GM19324 (cell line): ENCODE measurements around the gene CDK2.
"Not testable (repeated sequence)": the region's sequence is repeated elsewhere in the genome, so short reads cannot be mapped to it uniquely, and the experiment has no call there.

ENCODE experiments used
- ATAC-seq: cut with Tn5 transposase; IDR thresholded peaks from one replicate; pipeline ENCODE4 v1.9.1; 2021; ENCODE audit warnings: mild to moderate bottlenecking, moderate library complexity; ENCODE audit not compliant: unreplicated experiment, low FRiP score

CDK2 gene

DNA sequence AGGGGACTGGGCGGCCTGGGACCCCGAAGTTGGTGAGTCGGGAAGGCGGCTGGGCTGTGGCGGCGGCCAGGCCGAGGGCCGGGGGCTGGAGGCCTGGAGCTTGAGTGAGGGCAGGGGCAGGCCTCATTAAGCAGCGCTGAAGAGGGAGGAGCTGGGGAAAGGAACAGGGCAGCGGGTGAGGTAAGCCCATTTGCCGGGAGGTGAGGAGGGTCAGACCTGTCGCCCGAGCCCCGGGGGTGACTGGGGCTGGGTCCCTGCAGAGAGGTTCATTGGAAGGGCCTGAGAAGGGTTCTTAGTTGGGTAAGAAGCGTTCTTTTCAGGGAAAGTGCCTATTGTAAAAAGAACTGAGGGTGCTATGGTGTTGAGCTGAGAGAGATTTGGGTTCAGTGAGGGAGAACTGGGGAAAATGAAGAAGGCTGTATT, 7.7 kb downstream of the CDK2 start:
- ATAC-seq: peak; percentile 15

DNA sequence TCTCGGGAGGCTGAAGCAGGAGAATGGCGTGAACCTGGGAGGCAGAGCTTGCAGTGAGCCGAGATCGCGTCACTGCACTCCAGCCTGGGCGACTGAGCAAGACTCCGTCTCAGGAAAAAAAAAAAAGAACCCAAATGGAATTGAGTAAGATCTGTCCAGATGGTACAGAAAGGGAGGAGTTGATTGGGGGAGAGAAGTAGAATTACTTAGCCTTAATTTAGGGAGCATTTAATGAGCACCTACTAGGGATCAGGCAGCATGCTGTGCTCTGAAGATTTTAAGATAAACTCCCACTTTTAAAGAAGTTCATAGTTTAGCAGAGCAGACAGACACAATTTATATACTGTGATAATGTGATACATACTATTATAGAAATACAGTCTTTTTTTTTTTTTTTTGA, 11.8 kb downstream of the CDK2 start:
- ATAC-seq: no peak

DNA sequence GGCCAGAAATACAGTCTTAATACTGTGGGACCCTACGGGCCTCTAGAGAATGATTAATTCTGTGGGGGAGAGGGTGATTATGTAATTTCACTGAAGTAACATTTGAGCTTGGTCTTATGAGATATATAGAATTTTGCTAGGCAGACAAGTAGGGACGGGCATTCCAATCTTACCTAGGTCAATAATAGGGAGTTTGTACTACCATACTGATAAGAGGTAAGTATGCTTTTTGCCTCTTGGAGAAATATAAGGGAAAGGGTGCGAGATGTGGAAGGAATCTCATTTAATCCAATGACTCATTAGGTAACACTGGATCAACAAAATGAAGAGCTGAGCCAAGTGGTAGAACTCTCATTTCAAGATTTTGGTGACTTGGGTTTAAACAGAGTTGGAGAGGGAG, 12.4 kb downstream of the CDK2 start:
- ATAC-seq: no peak

DNA sequence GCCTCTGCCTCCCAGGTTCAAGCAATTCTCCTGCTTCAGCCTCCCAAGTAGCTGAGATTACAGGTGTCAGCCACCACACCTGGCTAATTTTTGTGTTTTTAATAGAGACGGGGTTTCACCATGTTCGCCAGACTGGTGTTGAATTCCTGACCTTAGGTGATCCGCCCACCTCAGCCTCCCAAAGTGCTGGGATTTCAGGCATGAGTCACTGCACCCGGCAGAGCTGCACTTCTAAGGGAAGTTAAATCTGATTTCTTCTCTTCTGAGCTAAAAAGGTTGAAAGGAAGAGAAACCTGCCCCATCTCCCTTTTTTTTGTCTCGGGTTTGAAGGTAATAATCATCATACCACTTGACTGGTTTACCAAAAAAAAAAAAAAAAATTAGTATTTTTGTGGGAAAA, 15.3 kb downstream of the CDK2 start:
- ATAC-seq: not testable (repeated sequence)

DNA sequence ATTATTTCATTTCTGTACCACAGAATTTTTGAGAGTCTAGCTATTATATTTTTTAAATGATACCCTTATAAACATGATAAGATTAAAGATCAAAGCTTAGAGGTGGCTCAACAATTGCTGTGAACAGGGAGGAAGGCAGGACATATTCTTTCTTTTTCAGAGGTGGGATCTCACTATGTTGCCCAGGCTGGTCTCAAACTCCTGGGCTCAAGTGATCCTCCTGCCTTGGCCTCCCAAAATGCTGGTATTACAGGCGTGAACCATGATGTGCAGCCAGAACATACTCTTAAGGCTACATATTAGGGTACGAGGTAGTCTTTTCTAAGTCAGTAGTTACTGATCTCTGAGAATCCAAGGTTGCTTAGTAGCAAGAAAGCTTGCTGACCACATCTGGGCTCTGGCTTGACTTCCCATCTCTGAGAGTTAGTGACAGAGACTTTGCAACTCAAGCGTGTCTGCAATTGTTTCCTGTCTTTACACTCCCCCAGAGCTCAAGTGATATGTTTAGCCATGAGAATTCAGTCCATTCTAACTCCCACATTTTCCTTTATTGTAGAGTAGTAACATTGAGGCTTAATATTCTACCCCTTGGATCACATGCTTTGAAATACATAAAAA, 15.8 kb downstream of the CDK2 start:
- ATAC-seq: no peak

DNA sequence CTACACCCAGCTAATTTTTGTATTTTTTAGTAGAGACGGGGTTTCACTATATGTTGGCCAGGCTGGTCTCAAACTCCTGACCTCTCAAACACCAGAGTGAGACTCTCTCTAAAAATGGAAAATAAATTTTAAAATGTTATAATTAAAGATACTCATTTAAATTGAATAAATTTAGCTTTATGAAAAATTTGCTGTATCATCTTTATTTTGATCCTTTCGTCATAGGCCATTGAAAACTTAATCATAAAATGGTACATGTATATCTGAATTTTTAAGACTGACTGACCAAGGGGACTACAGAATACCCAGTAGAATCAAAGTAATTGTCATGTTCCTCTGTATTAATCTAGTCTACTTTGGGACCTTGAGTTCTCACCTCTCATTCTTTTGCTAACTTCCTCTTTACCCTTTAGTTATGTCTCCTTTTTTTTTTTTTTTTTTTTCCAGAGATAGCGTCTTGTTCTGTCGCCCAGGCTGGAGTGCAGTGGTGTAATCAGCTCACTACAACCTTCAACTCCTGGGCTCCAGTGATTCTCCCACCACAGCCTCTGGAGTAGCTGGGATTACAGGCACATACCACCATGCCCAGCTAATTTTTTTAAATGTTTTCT, 16.7 kb downstream of the CDK2 start:
- no peak for ATAC-seq

DNA sequence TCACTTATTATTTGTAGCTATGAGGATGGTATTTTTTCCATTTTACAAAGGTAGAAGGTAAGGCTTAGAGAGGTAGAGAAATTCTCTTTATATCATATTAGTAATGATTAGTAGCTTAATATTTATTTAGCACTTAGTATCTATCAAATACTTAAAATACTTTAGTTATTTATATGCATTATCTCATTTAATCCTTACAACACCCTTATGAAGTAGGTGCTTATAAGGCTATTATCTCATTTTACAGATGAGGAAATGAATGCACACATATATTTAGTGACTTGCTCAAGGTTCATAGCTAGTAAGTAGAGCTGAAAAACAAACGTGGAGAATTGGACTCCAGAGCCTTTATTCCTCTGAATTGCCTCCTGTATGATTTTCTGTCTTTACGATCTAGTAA, 18.2 kb downstream of the CDK2 start:
- no peak for ATAC-seq

DNA sequence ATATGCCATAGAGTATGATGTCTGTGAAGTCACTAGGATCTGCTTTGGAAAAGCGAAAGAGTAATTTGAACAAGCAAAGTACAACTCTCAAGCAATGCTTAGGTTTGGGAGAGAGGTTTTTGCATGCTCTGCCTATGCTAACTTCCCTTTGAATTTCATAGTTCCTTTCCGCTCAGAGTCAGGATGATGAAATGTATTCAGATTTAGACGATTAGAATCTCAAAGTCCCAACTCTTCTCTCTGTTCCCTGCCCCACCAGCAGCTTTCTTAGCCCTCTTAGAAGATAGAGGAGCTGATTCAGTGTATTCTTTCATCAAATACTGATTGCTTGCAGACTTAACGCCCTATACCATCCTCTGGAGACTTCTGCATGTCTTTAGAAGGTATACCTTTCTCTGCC, 18.7 kb downstream of the CDK2 start:
- ATAC-seq: no peak

DNA sequence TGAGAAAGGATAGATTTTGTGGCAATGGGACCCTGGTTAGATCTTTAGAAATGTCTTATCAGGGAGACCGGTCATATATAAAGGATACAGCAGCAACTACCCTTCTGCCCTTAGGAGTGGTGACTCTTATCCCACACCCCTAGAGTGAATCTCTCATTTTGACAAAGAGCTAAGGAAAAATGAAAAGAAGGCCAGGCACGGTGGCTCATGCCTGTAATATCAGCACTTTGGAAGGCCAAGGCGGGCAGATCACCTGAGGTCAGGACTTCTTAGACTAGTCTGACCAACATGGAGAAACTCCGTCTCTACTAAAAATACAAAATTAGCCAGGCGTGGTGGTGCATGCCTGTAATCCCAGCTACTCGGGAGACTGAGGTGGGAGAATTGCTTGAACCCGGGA, 19.3 kb downstream of the CDK2 start:
- not testable (repeated sequence) for ATAC-seq

DNA sequence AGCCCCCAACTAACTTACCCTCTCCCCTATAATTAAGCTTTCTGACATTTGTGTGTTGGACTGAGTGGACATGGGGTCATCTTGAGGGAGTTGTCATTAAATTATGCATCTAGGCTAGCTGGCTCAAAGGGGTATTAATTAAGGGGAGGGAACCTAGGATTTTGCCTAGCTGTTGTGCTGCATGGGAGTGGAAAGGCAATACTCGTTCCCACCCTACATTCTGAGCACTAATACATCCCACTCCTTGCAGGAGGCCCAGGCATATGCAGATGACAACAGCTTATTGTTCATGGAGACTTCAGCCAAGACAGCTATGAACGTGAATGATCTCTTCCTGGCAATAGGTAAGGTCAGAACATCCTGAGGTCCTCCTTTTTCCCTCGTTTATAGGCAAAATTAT, 24.5 kb downstream of the CDK2 start:
- ATAC-seq: no peak

DNA sequence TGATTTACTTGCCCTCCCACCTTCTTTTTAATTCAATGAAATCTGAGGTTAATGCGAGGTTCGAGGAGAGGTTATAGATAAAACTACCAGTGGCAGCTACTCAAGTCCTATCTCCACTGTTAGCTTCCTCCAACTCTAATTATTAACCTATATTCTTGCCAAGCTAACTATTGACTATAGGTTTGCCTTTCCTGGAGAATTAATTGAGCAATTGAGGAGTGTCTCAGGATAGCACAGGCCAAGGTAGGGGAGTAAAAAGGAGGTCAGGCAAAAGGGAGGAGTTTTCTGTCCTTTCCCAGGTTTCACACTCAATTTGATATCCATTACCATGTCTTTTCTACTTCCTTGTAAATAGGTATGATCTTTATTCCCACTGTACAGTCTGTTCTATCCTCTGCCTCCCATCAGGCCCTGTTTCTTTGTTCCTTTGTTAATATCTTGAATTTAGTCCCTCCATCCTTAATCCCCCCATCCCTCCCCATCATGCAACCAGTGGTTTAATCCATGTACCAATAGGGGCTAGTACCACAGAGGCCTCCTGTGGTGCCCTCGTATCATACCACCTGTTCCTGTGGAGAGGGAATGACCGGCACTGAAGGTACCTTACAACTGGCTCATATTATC, 26.7 kb downstream of the CDK2 start:
- ATAC-seq: no peak

DNA sequence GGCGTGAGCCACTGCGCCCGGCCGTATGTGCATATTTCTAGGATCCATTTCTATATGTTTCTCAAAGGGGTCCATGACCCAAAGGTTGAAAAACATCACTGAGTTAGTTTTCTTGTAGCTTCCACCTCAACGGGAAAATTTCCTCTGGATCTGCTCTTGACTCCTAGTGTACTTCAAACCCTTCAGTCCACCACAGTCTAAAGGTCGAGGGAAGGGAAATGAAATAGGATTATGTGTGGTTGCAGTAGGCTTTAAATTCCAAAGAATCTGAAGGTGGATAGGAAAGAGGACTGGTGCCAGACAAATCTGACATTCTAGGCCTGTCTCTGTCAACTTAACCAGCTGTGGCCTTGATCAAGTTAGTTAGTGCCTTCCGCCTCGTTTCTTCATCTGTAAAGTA, 28.7 kb downstream of the CDK2 start:
- ATAC-seq: no peak

DNA sequence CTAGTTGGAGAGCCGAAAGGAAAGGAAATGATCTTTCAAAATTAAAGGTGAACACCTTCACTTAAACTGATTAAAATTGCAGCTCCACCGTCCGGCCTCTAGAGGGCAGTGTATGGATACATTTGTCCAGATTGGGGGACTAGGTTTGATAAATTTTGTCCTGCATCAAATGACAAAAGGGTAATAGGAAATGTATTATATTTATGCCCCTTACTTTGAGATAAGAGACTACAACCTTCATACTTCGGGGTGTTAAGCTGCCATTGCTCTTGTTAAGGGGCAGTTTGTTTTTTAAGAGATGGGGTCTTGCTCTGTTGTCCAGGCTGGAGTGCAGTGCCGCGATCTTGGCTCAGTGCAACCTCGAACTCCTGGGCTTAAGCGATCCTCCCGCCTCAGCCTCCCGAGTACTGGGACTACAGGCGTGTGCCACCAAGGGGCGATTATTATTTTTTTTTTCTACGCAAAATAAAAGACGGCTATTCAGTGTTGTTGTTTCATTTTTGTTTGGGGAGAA, 29.6 kb downstream of the CDK2 start:
- ATAC-seq: no peak

DNA sequence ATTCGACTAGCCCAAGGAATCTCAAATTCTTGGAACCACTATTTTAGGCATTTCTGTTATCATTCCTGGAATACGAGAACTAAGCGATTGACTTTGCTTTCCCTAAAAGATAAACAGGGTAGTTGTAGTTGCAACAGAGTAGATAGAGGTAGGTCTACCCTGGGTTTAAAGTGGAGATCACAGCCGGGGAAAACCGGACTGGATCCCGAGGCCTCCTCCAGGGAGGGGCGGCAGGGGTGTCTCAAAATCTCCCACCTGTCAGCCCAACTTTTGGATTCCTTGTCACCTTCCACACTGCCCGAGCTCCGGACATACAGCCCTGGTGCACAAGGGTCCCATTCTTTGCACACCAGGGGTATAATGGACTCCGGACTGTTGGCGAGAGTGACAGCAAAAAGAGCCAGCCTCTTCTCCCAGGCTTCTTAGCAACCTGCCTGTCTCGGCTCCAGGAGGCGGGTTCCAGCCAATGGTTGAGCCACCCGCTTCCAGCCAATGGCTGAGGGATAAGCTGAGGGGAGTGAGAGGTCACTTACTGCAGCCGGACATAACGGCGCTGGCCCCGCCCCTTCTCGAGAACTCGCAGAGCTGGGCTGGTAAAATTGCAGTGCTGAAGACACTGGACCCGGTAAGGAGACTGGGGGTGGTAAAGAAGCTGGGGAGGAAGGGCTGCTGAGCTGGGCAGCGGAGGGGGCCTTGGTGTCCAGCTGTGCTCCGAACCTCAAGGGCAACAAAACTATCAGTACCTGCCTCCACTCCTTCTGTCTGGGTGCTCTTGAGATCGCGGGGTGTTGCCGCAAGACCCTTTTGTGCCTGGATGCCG, 30.3 kb downstream of the CDK2 start, which contains the start of gene SUOX:
Gene SUOX, plus strand, starts transcription at position 562 of the 820 bp plus-strand sequence. CDS start 4,946 bp downstream, outside the sequence.
- ATAC-seq: peak; percentile 98

DNA sequence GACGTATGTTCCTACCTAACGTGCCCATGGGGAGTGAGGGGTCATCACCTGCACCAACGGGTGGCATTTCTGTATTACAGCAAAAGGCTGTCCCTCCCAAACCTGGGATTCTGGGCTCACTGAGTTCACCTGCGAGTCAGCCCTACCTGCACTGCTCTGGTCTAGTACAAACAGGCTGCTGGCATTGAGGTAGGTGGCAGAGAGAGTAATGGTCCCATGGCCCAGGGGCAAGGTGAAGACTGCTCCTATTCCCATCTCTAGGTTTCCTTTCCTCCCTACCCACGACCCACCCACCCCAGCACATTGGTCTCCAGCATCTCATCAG, 30.9 kb downstream of the CDK2 start:
- peak; percentile 8 for ATAC-seq

DNA sequence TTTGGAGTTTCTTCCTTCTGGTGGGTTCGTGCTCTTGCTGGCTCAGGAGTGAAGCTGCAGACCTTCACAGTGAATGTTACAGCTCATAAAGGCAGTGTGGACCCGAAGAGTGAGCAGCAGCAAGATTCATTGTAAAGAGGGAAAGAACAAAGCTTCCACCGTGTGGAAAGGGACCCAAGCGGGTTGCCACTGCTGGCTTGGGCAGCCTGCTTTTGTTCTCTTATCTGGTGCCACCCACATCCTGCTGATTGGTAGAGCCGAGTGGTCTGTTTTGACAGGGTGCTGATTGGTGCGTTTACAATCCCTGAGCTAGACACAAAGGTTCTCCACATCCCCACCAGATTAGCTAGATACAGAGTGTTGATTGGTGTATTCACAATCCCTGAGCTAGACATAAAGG, 32.9 kb downstream of the CDK2 start:
- not testable (repeated sequence) for ATAC-seq

DNA sequence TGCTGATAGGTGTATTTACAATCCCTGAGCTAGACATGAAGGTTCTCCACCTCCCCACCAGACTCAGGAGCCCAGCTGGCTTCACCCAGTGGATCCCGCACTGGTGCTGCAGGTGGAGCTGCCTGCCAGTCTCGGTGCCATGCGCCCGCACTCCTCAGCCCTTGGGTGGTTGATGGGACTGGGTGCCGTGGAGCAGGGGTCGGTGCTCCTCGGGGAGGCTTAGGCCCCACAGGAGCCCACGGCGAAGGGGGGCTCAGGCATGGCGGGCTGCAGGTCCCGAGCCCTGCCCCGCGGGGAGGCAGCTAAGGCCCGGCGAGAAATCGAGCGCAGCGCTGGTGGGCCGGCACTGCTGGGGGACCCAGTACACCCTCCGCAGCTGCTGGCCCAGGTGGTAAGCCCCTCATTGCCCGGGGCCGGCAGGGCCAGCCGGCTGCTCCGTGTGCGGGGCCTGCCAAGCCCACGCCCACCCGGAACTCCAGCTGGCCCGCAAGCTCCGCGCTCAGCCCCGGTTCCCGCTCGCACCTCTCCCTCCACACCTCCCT, 33.4 kb downstream of the CDK2 start:
- not testable (repeated sequence) for ATAC-seq

DNA sequence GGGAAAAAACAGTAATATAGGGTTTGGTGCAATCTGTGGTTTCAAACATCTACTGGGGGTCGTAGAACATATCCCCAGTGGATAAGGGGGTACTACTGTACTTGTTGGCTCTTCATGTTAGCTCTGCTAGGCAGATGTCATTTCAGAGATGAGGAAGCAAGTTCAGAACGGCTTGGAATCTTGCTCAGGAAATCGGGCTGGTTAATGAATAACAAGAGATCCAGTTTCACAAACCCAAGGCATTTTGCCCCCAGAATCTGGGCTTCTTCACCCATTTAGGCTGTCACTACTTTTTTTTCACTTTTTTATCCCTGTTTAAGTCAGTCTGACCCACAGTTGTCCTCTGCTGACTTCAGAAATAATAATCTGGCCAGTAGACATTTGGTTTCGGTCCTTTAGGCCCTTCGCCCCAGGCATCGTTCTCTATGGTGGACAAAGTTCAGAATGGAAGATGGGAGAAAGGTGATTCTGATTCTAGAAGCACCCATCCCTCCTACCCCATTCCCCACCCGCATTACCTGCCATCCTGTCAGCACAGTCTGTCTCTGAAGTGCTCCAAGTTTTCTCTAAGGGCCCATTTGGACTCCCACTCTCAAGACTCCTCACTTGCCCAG, 35.0 kb downstream of the CDK2 start:
- no peak for ATAC-seq

DNA sequence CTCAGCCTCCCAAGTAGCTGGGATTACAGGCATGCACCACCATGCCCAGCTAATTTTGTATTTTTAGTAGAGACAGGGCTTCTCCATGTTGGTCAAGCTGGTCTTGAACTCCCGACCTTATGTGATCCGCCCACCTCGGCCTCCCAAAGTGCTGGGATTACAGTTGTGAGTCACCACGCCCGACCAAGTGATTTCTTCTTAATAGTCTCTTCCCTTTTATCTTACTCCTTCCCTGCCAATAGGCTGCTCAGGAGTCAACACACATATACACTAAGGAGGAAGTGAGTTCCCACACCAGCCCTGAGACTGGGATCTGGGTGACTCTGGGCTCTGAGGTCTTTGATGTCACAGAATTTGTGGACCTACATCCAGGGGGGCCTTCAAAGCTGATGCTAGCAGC, 36.7 kb downstream of the CDK2 start:
- not testable (repeated sequence) for ATAC-seq

DNA sequence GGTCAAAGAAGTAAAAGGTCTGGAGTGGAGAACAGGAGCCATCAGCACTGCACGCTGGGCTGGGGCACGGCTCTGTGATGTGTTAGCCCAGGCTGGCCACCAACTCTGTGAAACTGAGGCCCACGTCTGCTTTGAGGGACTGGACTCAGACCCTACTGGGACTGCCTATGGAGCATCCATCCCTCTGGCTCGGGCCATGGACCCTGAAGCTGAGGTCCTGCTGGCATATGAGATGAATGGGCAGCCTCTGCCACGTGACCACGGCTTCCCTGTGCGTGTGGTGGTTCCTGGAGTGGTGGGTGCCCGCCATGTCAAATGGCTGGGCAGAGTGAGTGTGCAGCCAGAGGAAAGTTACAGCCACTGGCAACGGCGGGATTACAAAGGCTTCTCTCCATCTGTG, 37.6 kb downstream of the CDK2 start:
- ATAC-seq: no peak
